Left ventricle myocardium inferior (tissue), 1 donor: ENCODE measurements around the gene TXNDC11. TPM values are rescaled to one million over a fixed set of nuclear protein-coding genes. Genes with fewer than 3 reads are reported as not detected.
A peak's percentile ranks its signal among the peaks of the same experiment; 100 is the strongest.

ENCODE experiments used
- DNase-seq: peaks from one replicate; pipeline ENCODE4 v3.0.0-alpha.2; 2020
- H3K27ac ChIP-seq: fragments of 200-600 bp; replicated peaks from 2 replicates; pipeline ENCODE4 v1.8.0; 2021
- H3K27me3 ChIP-seq: fragments of 200-600 bp; 2 replicates; pipeline ENCODE4 v1.8.0; 2021; ENCODE audit warnings: low read depth
- H3K36me3 ChIP-seq: fragments of 200-600 bp; 2 replicates; pipeline ENCODE4 v1.8.0; 2021
- H3K4me1 ChIP-seq: fragments of 200-600 bp; 2 replicates; pipeline ENCODE4 v1.8.0; 2021
- H3K4me3 ChIP-seq: fragments of 200-600 bp; 2 replicates; pipeline ENCODE4 v1.8.0; 2021; ENCODE audit warnings: mild to moderate bottlenecking, moderate library complexity
- H3K9me3 ChIP-seq: fragments of 200-600 bp; replicated peaks from 2 replicates; pipeline ENCODE4 v1.8.0; 2021
- intact Hi-C: fragments of 100-400 bp; cut with micrococcal nuclease; formaldehyde crosslinking; loops from one replicate; pipeline ENCODE4 v1.11.0; 2022
- total RNA-seq: library from RNA; stranded (reverse); fragmentation: NEBNext Ultra II Directional; extraction: Animal tissue kit (Norgen Biotek cat#: 25700); gene quantifications from one replicate; pipeline ENCODE4 v1.2.1, GENCODE V29; 2021
- TF ChIP-seq, protein P1 (sequence below): fragments of 200-600 bp; IDR thresholded peaks from 2 replicates; pipeline ENCODE4 v1.8.0; 2021; ENCODE audit warnings: antibody characterized with exemption, mild to moderate bottlenecking, borderline replicate concordance
- donor health status: DM: no; HTN: yes; CAD: no; lungs with severe emphysema.

The TXNDC11 gene
- total RNA-seq, 1 donor from 2014 or later = 23.9 TPM

DNA sequence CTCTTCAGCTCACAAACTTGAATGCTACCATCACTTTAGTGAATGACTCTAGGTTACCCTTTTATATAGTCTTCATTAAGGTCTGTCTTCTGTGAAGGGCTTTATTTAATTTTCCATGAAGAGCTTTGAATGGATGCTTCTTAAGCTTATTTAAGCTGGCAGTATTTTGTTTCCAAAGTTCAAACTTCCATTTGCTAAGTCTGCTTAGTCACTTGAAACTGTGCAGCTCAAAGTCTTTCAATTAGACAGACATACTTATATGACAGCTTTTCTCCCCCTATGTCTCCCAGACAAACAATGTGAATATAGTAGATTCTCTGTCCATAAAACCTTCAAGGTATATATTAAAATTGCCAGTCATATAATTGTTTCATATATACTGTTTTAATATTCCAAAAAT, 23.5 kb downstream of the TXNDC11 start:
- DNase-seq = no peak
- H3K9me3 ChIP-seq = no peaks in the 10 kb centered on the region
- H3K27me3 ChIP-seq = no peaks in the 10 kb centered on the region
- TF ChIP-seq, protein P1, sequence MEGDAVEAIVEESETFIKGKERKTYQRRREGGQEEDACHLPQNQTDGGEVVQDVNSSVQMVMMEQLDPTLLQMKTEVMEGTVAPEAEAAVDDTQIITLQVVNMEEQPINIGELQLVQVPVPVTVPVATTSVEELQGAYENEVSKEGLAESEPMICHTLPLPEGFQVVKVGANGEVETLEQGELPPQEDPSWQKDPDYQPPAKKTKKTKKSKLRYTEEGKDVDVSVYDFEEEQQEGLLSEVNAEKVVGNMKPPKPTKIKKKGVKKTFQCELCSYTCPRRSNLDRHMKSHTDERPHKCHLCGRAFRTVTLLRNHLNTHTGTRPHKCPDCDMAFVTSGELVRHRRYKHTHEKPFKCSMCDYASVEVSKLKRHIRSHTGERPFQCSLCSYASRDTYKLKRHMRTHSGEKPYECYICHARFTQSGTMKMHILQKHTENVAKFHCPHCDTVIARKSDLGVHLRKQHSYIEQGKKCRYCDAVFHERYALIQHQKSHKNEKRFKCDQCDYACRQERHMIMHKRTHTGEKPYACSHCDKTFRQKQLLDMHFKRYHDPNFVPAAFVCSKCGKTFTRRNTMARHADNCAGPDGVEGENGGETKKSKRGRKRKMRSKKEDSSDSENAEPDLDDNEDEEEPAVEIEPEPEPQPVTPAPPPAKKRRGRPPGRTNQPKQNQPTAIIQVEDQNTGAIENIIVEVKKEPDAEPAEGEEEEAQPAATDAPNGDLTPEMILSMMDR = no peak
- H3K4me3 ChIP-seq = no peak overlapping the region
- H3K4me1 ChIP-seq = peaks cover 31% of the 10 kb centered on the region
- intact Hi-C loops = loop anchor here (5.0 to 10.0 kb wide), 2 partner anchors 184 to 322 kb away; no protein-coding TSS in a partner anchor
- H3K27ac ChIP-seq = peak overlapping the region; percentile 4
- peaks cover 69% of the 10 kb centered on the region for H3K36me3 ChIP-seq

DNA sequence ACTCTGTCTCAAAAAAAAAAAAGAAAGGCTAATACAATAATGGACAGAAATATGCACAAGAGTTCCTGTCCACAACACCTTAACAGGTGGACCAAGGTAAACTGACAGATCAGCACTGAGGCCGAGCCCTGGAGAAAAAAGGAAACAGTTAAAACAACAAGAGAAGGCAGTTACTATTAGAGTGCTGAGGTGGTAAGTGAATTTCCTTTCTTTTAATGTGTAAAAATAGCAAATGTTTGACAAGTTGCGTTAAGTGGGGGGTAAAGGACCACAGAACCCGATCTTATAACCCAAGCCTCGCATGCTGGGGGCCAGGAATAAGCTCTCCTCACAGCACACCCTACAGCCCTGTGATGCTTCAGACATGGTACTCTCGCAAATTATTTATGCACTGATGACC, 24.8 kb downstream of the TXNDC11 start:
- H3K27ac ChIP-seq = no peak overlapping the region
- TF ChIP-seq, protein P1 = no peak
- H3K36me3 ChIP-seq = peaks cover 59% of the 10 kb centered on the region
- intact Hi-C loops = loop anchor here (5.0 to 10.0 kb wide), 2 partner anchors 183 to 321 kb away; no protein-coding TSS in a partner anchor
- H3K4me3 ChIP-seq = no peak overlapping the region
- H3K4me1 ChIP-seq = peaks cover 31% of the 10 kb centered on the region
- no peaks in the 10 kb centered on the region for H3K27me3 ChIP-seq
- DNase-seq = no peak
- H3K9me3 ChIP-seq = no peaks in the 10 kb centered on the region

DNA sequence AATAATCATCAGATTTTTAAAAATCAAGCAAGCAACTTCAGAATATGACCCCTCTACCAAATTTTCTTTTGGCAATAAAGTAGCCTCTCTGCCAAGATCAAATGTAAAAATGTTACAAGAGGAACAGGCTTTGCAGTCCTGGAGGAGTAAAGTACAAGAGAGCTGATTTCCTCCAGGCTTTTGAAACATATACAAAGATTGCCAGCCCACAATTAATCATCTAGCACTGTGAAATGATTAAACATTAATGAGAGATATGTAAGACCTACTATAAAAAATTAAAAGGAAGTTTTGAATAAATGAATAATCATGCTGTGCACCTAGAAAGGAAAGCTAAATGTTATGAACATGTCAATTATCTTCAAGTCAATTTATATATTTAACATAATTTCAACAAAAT, 26.3 kb downstream of the TXNDC11 start:
- Histone ChIP-seq H3K9me3 (no peaks in the 10 kb centered on the region), H3K4me3 (no peak overlapping the region), H3K36me3 (peaks cover 45% of the 10 kb centered on the region), H3K27me3 (no peaks in the 10 kb centered on the region), H3K4me1 (peaks cover 29% of the 10 kb centered on the region), H3K27ac (no peak overlapping the region)
- DNase-seq = no peak
- intact Hi-C loops = loop anchor here (5.0 to 10.0 kb wide), 2 partner anchors 182 to 319 kb away; no protein-coding TSS in a partner anchor
- TF ChIP-seq, protein P1 = no peak

DNA sequence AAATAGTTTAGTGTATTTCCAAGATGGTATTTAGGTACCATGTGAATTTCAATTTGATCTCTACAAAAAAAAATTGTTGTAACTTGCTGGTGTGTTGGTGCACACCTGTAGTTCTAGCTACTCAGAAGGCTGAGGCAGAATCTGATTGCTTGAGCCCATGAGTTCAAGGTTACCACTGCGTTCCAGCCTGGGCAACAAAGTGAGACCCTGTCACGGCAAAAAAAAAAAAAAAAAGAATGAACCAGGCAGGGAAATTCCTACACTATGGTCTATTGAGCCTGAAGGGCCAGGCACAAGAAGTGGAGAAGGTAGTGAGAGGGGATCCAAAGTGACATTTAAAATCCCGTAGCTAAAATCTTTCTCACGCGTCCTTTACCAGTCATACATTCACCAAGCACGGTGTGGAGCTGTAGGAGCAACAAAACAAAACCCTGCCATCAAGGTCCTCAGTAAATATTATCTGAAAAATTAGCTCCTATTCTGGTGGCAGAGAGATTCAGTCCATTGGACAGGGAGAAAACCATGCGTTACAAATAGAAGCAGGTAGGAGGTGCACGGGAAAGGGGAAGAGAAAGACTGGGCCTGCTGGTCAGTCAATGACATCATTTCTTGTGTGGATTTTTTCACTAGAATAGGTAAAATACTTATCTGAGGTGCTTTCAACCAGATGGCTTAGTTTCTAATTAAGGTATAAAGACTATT, 27.3 kb downstream of the TXNDC11 start:
- TF ChIP-seq, protein P1 = no peak
- DNase-seq = no peak
- Histone ChIP-seq H3K27me3 (no peaks in the 10 kb centered on the region), H3K27ac (peak overlapping the region; percentile 27), H3K36me3 (peaks cover 39% of the 10 kb centered on the region), H3K9me3 (no peaks in the 10 kb centered on the region), H3K4me3 (no peak overlapping the region), H3K4me1 (peaks cover 37% of the 10 kb centered on the region)
- intact Hi-C loops = loop anchor here (5.0 to 10.0 kb wide), 2 partner anchors 181 to 318 kb away; no protein-coding TSS in a partner anchor

DNA sequence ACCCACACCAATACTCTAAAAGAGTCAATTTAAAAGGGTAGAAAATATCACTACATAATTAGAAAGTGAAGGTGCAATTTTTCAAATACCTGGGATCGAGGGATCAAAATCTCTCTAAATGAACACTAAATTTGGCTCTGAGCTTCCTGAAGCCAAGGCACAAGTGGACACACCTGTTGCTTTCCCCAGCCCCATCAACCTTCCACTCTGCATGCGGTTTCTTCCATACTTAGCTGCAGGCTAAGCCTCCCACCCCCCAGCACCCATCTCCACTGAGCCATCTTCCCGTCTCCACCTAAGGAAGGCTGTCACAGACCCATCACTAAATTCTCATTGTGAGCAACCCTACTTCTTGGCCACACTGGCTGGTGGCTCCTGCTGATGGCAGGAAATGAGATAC, 30.5 kb downstream of the TXNDC11 start:
- peak overlapping the region; percentile 9 for H3K27ac ChIP-seq
- peaks cover 21% of the 10 kb centered on the region for H3K36me3 ChIP-seq
- peaks cover 39% of the 10 kb centered on the region for H3K4me1 ChIP-seq
- intact Hi-C loops = loop anchor here (10.0 kb wide), 1 partner anchor 177 kb away; no protein-coding TSS in a partner anchor
- H3K4me3 ChIP-seq = no peak overlapping the region
- no peaks in the 10 kb centered on the region for H3K9me3 ChIP-seq
- TF ChIP-seq, protein P1 = no peak
- H3K27me3 ChIP-seq = no peaks in the 10 kb centered on the region
- no peak for DNase-seq
